ENCODE measurements around the gene NREP.

The NREP gene

GRCh38 chr5:111699324-111699723, 57.7 kb downstream of the NREP start:
- TF ChIP-seq, protein P1, sequence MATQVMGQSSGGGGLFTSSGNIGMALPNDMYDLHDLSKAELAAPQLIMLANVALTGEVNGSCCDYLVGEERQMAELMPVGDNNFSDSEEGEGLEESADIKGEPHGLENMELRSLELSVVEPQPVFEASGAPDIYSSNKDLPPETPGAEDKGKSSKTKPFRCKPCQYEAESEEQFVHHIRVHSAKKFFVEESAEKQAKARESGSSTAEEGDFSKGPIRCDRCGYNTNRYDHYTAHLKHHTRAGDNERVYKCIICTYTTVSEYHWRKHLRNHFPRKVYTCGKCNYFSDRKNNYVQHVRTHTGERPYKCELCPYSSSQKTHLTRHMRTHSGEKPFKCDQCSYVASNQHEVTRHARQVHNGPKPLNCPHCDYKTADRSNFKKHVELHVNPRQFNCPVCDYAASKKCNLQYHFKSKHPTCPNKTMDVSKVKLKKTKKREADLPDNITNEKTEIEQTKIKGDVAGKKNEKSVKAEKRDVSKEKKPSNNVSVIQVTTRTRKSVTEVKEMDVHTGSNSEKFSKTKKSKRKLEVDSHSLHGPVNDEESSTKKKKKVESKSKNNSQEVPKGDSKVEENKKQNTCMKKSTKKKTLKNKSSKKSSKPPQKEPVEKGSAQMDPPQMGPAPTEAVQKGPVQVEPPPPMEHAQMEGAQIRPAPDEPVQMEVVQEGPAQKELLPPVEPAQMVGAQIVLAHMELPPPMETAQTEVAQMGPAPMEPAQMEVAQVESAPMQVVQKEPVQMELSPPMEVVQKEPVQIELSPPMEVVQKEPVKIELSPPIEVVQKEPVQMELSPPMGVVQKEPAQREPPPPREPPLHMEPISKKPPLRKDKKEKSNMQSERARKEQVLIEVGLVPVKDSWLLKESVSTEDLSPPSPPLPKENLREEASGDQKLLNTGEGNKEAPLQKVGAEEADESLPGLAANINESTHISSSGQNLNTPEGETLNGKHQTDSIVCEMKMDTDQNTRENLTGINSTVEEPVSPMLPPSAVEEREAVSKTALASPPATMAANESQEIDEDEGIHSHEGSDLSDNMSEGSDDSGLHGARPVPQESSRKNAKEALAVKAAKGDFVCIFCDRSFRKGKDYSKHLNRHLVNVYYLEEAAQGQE (IDR thresholded peaks at IDR 0.05; ENCODE audit: insufficient replicate concordance, low read depth), result no peak
- TF ChIP-seq, protein P2, sequence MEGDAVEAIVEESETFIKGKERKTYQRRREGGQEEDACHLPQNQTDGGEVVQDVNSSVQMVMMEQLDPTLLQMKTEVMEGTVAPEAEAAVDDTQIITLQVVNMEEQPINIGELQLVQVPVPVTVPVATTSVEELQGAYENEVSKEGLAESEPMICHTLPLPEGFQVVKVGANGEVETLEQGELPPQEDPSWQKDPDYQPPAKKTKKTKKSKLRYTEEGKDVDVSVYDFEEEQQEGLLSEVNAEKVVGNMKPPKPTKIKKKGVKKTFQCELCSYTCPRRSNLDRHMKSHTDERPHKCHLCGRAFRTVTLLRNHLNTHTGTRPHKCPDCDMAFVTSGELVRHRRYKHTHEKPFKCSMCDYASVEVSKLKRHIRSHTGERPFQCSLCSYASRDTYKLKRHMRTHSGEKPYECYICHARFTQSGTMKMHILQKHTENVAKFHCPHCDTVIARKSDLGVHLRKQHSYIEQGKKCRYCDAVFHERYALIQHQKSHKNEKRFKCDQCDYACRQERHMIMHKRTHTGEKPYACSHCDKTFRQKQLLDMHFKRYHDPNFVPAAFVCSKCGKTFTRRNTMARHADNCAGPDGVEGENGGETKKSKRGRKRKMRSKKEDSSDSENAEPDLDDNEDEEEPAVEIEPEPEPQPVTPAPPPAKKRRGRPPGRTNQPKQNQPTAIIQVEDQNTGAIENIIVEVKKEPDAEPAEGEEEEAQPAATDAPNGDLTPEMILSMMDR (IDR thresholded peaks at IDR 0.05; ENCODE audit: insufficient read depth, low read length), result no peak
- TF ChIP-seq POLR2AphosphoS5 (IDR thresholded peaks at IDR 0.05; ENCODE audit: low read depth) (no peak), GABPA (IDR thresholded peaks at IDR 0.05; ENCODE audit: low read depth) (no peak), SPI1 (IDR thresholded peaks at IDR 0.05; ENCODE audit: borderline replicate concordance, low read depth) (no peak)
- no peak overlapping the region for H3K4me3 ChIP-seq (replicated peaks; ENCODE audit: insufficient read depth, low read length)

GRCh38 chr5:111697881-111698757, 58.9 kb downstream of the NREP start:
- H3K4me3 ChIP-seq (replicated peaks; ENCODE audit: insufficient read depth, low read length), result no peak overlapping the region
- no peak overlapping the region for H3K27ac ChIP-seq (replicated peaks)
- H3K27me3 ChIP-seq (ENCODE audit: insufficient read depth, poor library complexity, severe bottlenecking), result no peaks in the 10 kb centered on the region
- DNase-seq (ENCODE audit: low read depth in 1 of 2, low spot score in 1 of 2), result no peak
- TF ChIP-seq, protein P1 (IDR thresholded peaks at IDR 0.05; ENCODE audit: insufficient replicate concordance, low read depth), result no peak
- no peak for TF ChIP-seq GABPA (IDR thresholded peaks at IDR 0.05; ENCODE audit: low read depth)

More at GRCh38 chr5:111699324-111699723, 57.7 kb downstream of the NREP start:
- Histone ChIP-seq H3K27me3 (ENCODE audit: insufficient read depth, poor library complexity, severe bottlenecking) (no peaks in the 10 kb centered on the region), H3K27ac (replicated peaks) (no peak overlapping the region)
- no peak for DNase-seq (ENCODE audit: low read depth in 1 of 2, low spot score in 1 of 2)

DNA sequence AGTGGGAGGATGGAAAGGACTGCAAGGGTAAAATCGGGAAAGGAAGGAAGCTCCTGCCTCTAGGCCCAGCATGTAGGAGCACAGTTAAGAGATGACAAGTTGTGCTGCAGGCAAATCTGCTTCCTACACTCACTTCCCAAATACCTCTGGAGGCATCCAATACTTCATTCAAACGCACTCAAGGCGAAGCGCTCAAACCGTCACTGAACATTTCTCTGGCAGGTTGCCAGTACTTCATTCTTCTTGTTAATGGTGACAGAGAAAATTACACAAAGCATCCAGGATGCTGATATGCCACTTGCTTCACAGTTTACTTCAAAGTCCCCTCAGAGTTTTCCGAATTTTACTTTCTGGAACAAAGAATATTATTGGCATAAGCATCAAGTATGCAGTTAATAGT, 59.8 kb downstream of the NREP start:
- no peak for TF ChIP-seq SPI1 (IDR thresholded peaks at IDR 0.05; ENCODE audit: borderline replicate concordance, low read depth)
- TF ChIP-seq POLR2AphosphoS5 (IDR thresholded peaks at IDR 0.05; ENCODE audit: low read depth), result no peak
- TF ChIP-seq GABPA (IDR thresholded peaks at IDR 0.05; ENCODE audit: low read depth), result no peak
- TF ChIP-seq, protein P2 (IDR thresholded peaks at IDR 0.05; ENCODE audit: insufficient read depth, low read length), result no peak
- Histone ChIP-seq H3K27ac (replicated peaks) (no peak overlapping the region), H3K4me3 (replicated peaks; ENCODE audit: insufficient read depth, low read length) (no peak overlapping the region), H3K27me3 (ENCODE audit: insufficient read depth, poor library complexity, severe bottlenecking) (no peaks in the 10 kb centered on the region)
- DNase-seq (ENCODE audit: low read depth in 1 of 2, low spot score in 1 of 2), result no peak

GRCh38 chr5:111695991-111696390, 61.0 kb downstream of the NREP start:
- Histone ChIP-seq H3K4me3 (replicated peaks; ENCODE audit: insufficient read depth, low read length) (no peak overlapping the region), H3K27ac (replicated peaks) (no peak overlapping the region), H3K27me3 (ENCODE audit: insufficient read depth, poor library complexity, severe bottlenecking) (no peaks in the 10 kb centered on the region)
- no peak for DNase-seq (ENCODE audit: low read depth in 1 of 2, low spot score in 1 of 2)
- TF ChIP-seq, protein P1 (IDR thresholded peaks at IDR 0.05; ENCODE audit: insufficient replicate concordance, low read depth), result no peak
- no peak for TF ChIP-seq SPI1 (IDR thresholded peaks at IDR 0.05; ENCODE audit: borderline replicate concordance, low read depth)
- TF ChIP-seq, protein P2 (IDR thresholded peaks at IDR 0.05; ENCODE audit: insufficient read depth, low read length), result no peak
- no peak for TF ChIP-seq POLR2AphosphoS5 (IDR thresholded peaks at IDR 0.05; ENCODE audit: low read depth)
- no peak for TF ChIP-seq GABPA (IDR thresholded peaks at IDR 0.05; ENCODE audit: low read depth)

Measured in HL-60 (cell line).